Measurements from ENCODE around the gene MOK. TPM values are rescaled to one million over a fixed set of nuclear protein-coding genes. Genes with fewer than 3 reads are reported as not detected.

Gene MOK
- total RNA-seq, 2 donors from 2014 or later, result 60.3 to 102 TPM

DNA sequence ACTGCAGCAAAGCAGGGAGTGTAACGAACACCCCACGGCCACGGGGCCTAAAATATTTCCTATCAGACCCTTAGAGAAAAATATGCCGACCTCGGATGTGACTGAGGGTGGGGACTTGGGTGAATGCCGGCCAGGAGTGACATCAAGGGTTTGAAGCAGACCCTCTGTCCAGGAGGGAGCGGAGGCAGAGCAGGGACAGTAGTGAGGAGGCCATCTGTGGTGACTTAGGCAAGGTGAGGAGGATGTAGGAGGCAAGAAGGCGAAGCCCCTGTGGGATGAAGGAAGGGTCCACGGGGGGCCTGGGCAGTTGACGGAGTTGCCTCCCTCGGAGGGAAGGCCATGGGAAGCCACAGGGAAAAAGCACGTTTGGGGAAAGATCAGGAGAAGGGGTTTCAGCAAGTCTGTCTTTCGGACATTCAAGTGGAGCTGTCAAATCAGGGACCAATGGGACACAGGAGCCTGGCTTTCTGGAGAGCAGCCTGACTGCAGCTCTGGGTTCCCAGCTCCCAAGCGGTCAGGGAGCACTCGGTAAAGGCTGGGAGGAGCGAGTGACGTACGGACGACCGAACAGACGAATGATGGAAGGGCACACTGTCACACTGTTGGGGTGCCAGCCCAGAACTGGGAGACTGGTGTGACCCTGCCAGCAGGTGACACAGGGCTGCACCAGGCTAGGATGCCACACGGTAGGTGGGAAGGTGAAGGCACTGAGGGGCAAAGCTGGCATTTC lies 74.3 kb downstream of the MOK start:
- H3K9ac ChIP-seq (ENCODE audit: extremely low read depth, low read length, poor library complexity, severe bottlenecking), result no peak overlapping the region
- TF ChIP-seq, protein P1, sequence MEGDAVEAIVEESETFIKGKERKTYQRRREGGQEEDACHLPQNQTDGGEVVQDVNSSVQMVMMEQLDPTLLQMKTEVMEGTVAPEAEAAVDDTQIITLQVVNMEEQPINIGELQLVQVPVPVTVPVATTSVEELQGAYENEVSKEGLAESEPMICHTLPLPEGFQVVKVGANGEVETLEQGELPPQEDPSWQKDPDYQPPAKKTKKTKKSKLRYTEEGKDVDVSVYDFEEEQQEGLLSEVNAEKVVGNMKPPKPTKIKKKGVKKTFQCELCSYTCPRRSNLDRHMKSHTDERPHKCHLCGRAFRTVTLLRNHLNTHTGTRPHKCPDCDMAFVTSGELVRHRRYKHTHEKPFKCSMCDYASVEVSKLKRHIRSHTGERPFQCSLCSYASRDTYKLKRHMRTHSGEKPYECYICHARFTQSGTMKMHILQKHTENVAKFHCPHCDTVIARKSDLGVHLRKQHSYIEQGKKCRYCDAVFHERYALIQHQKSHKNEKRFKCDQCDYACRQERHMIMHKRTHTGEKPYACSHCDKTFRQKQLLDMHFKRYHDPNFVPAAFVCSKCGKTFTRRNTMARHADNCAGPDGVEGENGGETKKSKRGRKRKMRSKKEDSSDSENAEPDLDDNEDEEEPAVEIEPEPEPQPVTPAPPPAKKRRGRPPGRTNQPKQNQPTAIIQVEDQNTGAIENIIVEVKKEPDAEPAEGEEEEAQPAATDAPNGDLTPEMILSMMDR (conservative IDR thresholded peaks at IDR 0.05), result no peak
- H3K27me3 Mint-ChIP-seq (ENCODE audit: insufficient read depth), result no peaks in the 10 kb centered on the region
- H3K4me3 Mint-ChIP-seq, result no peak overlapping the region
- H3K4me3 ChIP-seq (ENCODE audit: low read length), result no peak overlapping the region
- no peak overlapping the region for H3K27ac Mint-ChIP-seq
- no peaks in the 10 kb centered on the region for H3K9me3 ChIP-seq (ENCODE audit: control insufficient read depth, low read length)
- peaks cover 41% of the 10 kb centered on the region for H3K36me3 Mint-ChIP-seq (ENCODE audit: low read depth)
- H3K27ac ChIP-seq (ENCODE audit: low read depth, low read length), result no peak overlapping the region
- H3K9me3 Mint-ChIP-seq, result no peaks in the 10 kb centered on the region
- DNase-seq, result peak; percentile 44
- WGBS, 2 experiments (ENCODE audit: insufficient coverage in 1 of 2, insufficient read length in 1 of 2), result 94 to 95% methylated on average over 17 to 22 of the region's 22 CpGs
- peaks cover 3% of the 10 kb centered on the region for H3K4me1 ChIP-seq (ENCODE audit: control insufficient read depth, insufficient read depth, low read length)
- peaks cover 1% of the 10 kb centered on the region for H3K4me1 Mint-ChIP-seq
- peaks cover 10% of the 10 kb centered on the region for H3K36me3 ChIP-seq (ENCODE audit: control insufficient read depth, insufficient read depth, low read length)
- no peaks in the 10 kb centered on the region for H3K27me3 ChIP-seq (ENCODE audit: control insufficient read depth, insufficient read depth, low read length, poor library complexity, severe bottlenecking)

DNA sequence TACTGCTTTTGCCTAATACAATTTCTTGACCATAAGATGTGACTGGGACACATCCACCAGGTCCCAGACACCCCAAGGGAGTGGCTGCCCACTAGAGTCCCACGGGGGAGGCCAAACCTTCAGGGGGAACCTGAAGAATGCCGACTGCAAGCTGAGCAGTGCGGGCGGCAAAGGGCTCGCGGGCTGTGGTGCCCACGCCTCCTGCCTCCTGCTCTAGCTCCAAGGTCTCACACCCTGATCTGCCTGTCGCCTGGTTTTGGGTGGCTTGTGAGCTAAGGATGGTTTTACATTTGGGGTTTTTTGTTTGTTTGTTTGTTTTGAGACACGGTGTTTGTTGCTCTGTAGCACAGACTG lies 75.2 kb downstream of the MOK start:
- Histone ChIP-seq H3K9ac (ENCODE audit: extremely low read depth, low read length, poor library complexity, severe bottlenecking) (no peak overlapping the region), H3K36me3 (ENCODE audit: control insufficient read depth, insufficient read depth, low read length) (peaks cover 10% of the 10 kb centered on the region), H3K4me1 (ENCODE audit: control insufficient read depth, insufficient read depth, low read length) (no peaks in the 10 kb centered on the region), H3K27ac (ENCODE audit: low read depth, low read length) (no peak overlapping the region), H3K27me3 (ENCODE audit: control insufficient read depth, insufficient read depth, low read length, poor library complexity, severe bottlenecking) (no peaks in the 10 kb centered on the region), H3K9me3 (ENCODE audit: control insufficient read depth, low read length) (no peaks in the 10 kb centered on the region), H3K4me3 (ENCODE audit: low read length) (no peak overlapping the region)
- Mint-ChIP-seq H3K27me3 (ENCODE audit: insufficient read depth) (no peaks in the 10 kb centered on the region), H3K4me3 (no peak overlapping the region), H3K4me1 (peaks cover 1% of the 10 kb centered on the region), H3K27ac (no peak overlapping the region), H3K36me3 (ENCODE audit: low read depth) (peaks cover 48% of the 10 kb centered on the region), H3K9me3 (no peaks in the 10 kb centered on the region)
- TF ChIP-seq, protein P1 (conservative IDR thresholded peaks at IDR 0.05), result no peak
- DNase-seq, result peak; percentile 36
- WGBS, 2 experiments (ENCODE audit: insufficient coverage in 1 of 2, insufficient read length in 1 of 2), result 87 to 100% methylated on average over 3 to 9 of the region's 9 CpGs

DNA sequence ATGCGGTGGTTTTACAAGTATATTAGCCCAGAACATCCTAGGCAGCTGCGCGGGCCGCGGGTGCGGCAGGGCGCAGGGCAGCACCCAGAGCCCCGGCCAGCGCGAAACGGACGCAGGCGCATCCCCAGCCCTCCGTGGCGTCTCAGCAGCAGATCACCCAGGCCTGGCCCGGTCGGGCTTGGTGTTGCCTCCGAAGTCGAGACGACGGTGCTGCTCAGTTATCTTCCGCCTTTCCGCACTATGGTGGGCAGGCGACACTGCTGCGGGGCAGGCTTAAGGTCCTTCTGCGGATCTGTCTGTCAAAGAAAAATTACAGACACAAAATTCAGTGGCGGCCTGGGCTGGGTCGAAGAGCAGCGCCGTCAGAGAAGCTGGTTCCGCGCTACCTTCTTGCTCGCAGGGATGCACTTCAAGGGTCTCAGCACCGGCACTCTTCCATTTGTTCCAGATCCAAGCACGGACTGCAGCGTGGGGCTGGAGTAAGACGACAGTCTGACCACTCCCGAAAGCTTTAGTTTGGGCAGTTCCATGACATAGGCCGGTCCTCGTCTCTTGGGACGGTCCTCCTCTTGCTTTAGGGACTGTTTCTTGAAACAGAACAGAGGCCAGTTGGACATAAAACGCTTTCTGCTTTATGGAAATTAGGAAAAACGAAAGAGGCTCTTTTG lies 75.8 kb downstream of the MOK start:
- Histone ChIP-seq H3K27me3 (ENCODE audit: control insufficient read depth, insufficient read depth, low read length, poor library complexity, severe bottlenecking) (no peaks in the 10 kb centered on the region), H3K4me3 (ENCODE audit: low read length) (no peak overlapping the region), H3K9ac (ENCODE audit: extremely low read depth, low read length, poor library complexity, severe bottlenecking) (no peak overlapping the region), H3K9me3 (ENCODE audit: control insufficient read depth, low read length) (no peaks in the 10 kb centered on the region), H3K36me3 (ENCODE audit: control insufficient read depth, insufficient read depth, low read length) (peaks cover 10% of the 10 kb centered on the region), H3K27ac (ENCODE audit: low read depth, low read length) (no peak overlapping the region), H3K4me1 (ENCODE audit: control insufficient read depth, insufficient read depth, low read length) (no peaks in the 10 kb centered on the region)
- 96 to 98% methylated on average over 36 to 43 of the region's 43 CpGs for WGBS, 2 experiments (ENCODE audit: insufficient coverage in 1 of 2, insufficient read length in 1 of 2)
- DNase-seq, result peak; percentile 41
- TF ChIP-seq, protein P1 (conservative IDR thresholded peaks at IDR 0.05), result no peak
- H3K4me1 Mint-ChIP-seq, result peaks cover 1% of the 10 kb centered on the region
- H3K9me3 Mint-ChIP-seq, result no peaks in the 10 kb centered on the region
- H3K27me3 Mint-ChIP-seq (ENCODE audit: insufficient read depth), result no peaks in the 10 kb centered on the region
- no peak overlapping the region for H3K27ac Mint-ChIP-seq
- H3K4me3 Mint-ChIP-seq, result no peak overlapping the region
- peaks cover 53% of the 10 kb centered on the region for H3K36me3 Mint-ChIP-seq (ENCODE audit: low read depth)

Data from endodermal cell (in vitro differentiated cells).